ENCODE measurements around the gene FRMD5.

Gene FRMD5

DNA sequence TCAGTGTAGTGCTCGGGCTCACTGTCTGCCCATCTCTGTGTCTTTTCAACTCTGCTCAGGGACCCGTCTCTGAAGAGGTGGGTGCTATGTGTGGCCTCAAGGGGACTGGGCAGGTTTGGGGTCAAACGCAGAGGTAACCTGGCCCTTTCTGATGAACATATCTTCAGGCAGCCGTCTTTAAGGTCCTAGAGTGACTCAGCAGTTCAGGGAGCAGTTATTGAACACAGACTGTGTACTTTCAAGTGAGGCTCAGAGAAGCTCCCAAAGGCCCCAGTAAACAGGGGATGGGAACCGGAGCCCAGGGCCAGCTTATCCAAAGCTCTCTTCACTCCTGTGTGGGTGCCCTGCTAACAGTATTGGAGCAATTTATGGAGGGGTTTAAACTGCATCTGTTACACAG is 295.1 kb downstream of the FRMD5 start:
- no peak overlapping the region for H3K27ac ChIP-seq (ENCODE audit: low read length)

DNA sequence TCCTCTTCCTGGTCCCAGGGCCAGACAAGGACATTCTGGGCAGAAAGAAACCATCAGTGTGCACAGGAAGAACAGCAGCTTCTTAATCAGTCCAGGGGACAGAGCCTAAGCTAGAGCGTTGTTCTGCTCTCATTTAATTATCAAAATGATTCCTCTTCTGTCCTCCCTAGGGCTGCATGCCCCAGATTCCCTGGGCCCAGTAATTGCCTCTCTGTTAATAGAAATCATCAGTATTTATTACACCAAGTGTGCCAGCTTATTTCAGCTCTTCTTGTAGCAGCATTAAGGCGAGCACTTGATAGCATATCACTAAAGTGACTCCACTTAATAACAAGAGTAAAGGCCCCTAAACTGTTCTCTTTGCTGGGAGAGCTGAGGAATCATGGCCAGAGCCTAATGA is 296.2 kb downstream of the FRMD5 start:
- Histone ChIP-seq H2AFZ (ENCODE audit: low read depth, low read length) (no peak overlapping the region), H3K79me2 (ENCODE audit: insufficient read depth, low read length) (no peaks in the 10 kb centered on the region), H3K36me3 (ENCODE audit: insufficient read depth, low read length) (no peaks in the 10 kb centered on the region), H3K4me1 (ENCODE audit: insufficient read depth, low read length) (no peaks in the 10 kb centered on the region), H3K9ac (ENCODE audit: low read depth, low read length) (no peak overlapping the region), H3K4me2 (ENCODE audit: insufficient read depth, low read length) (no peak overlapping the region), H3K27ac (ENCODE audit: low read length) (no peak overlapping the region), H3K9me3 (ENCODE audit: insufficient read depth, low read length, severe bottlenecking) (no peaks in the 10 kb centered on the region), H4K20me1 (ENCODE audit: insufficient read depth, low read length) (no peaks in the 10 kb centered on the region), H3K4me3 (ENCODE audit: low read depth in 1 of 2, low read length in 2 of 2) (no peak overlapping the region), H3K27me3 (ENCODE audit: insufficient read depth, low read length, poor library complexity) (no peaks in the 10 kb centered on the region)
- no peak for TF ChIP-seq EZH2 (IDR thresholded peaks at IDR 0.05; ENCODE audit: borderline replicate concordance, low read depth, low read length, severe bottlenecking)
- TF ChIP-seq, protein P1, sequence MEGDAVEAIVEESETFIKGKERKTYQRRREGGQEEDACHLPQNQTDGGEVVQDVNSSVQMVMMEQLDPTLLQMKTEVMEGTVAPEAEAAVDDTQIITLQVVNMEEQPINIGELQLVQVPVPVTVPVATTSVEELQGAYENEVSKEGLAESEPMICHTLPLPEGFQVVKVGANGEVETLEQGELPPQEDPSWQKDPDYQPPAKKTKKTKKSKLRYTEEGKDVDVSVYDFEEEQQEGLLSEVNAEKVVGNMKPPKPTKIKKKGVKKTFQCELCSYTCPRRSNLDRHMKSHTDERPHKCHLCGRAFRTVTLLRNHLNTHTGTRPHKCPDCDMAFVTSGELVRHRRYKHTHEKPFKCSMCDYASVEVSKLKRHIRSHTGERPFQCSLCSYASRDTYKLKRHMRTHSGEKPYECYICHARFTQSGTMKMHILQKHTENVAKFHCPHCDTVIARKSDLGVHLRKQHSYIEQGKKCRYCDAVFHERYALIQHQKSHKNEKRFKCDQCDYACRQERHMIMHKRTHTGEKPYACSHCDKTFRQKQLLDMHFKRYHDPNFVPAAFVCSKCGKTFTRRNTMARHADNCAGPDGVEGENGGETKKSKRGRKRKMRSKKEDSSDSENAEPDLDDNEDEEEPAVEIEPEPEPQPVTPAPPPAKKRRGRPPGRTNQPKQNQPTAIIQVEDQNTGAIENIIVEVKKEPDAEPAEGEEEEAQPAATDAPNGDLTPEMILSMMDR (IDR thresholded peaks at IDR 0.05; ENCODE audit: borderline replicate concordance, extremely low read depth, low read length, poor library complexity, severe bottlenecking), result no peak
- DNase-seq (no peak), ATAC-seq (ENCODE audit: insufficient read depth, low read depth) (no peak)

More for the DNA sequence above, 295.1 kb downstream of the FRMD5 start:
- no peak for TF ChIP-seq EZH2 (IDR thresholded peaks at IDR 0.05; ENCODE audit: borderline replicate concordance, low read depth, low read length, severe bottlenecking)
- TF ChIP-seq, protein P1 (IDR thresholded peaks at IDR 0.05; ENCODE audit: borderline replicate concordance, extremely low read depth, low read length, poor library complexity, severe bottlenecking), result no peak
- Histone ChIP-seq H3K4me1 (ENCODE audit: insufficient read depth, low read length) (no peaks in the 10 kb centered on the region), H3K9ac (ENCODE audit: low read depth, low read length) (no peak overlapping the region), H3K36me3 (ENCODE audit: insufficient read depth, low read length) (no peaks in the 10 kb centered on the region), H3K27me3 (ENCODE audit: insufficient read depth, low read length, poor library complexity) (no peaks in the 10 kb centered on the region), H3K9me3 (ENCODE audit: insufficient read depth, low read length, severe bottlenecking) (no peaks in the 10 kb centered on the region), H3K4me3 (ENCODE audit: low read depth in 1 of 2, low read length in 2 of 2) (no peak overlapping the region), H2AFZ (ENCODE audit: low read depth, low read length) (no peak overlapping the region), H4K20me1 (ENCODE audit: insufficient read depth, low read length) (no peaks in the 10 kb centered on the region), H3K79me2 (ENCODE audit: insufficient read depth, low read length) (no peaks in the 10 kb centered on the region), H3K4me2 (ENCODE audit: insufficient read depth, low read length) (no peak overlapping the region)
- ATAC-seq (ENCODE audit: insufficient read depth, low read depth), result no peak
- DNase-seq, result no peak

DNA sequence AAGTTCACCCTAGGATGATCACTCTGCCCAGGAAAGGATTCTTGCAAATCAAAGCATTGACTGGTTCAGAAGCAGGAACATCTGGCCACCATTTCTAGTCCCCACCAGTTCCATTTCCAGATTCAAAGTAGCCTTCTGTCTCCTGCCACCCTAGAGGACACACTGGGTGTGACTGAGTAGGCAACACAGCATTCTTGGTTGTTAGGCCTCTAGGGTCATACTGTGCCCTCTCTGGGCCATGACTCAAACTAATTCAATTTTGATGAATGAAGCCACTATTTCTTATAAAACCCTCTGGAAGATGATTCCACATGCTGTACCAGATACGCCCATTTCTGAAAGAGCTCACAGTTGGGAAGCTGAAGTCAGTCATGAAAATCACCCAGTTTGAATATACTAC is 298.5 kb downstream of the FRMD5 start:
- TF ChIP-seq, protein P1 (IDR thresholded peaks at IDR 0.05; ENCODE audit: borderline replicate concordance, extremely low read depth, low read length, poor library complexity, severe bottlenecking), result no peak
- TF ChIP-seq EZH2 (IDR thresholded peaks at IDR 0.05; ENCODE audit: borderline replicate concordance, low read depth, low read length, severe bottlenecking), result no peak
- Histone ChIP-seq H3K27ac (ENCODE audit: low read length) (no peak overlapping the region), H3K9me3 (ENCODE audit: insufficient read depth, low read length, severe bottlenecking) (no peaks in the 10 kb centered on the region), H3K4me3 (ENCODE audit: low read depth in 1 of 2, low read length in 2 of 2) (no peak overlapping the region), H3K4me1 (ENCODE audit: insufficient read depth, low read length) (no peaks in the 10 kb centered on the region), H3K79me2 (ENCODE audit: insufficient read depth, low read length) (no peaks in the 10 kb centered on the region), H4K20me1 (ENCODE audit: insufficient read depth, low read length) (no peaks in the 10 kb centered on the region), H2AFZ (ENCODE audit: low read depth, low read length) (no peak overlapping the region), H3K4me2 (ENCODE audit: insufficient read depth, low read length) (no peak overlapping the region), H3K27me3 (ENCODE audit: insufficient read depth, low read length, poor library complexity) (no peaks in the 10 kb centered on the region), H3K36me3 (ENCODE audit: insufficient read depth, low read length) (no peaks in the 10 kb centered on the region), H3K9ac (ENCODE audit: low read depth, low read length) (no peak overlapping the region)
- DNase-seq, result no peak
- no peak for ATAC-seq (ENCODE audit: insufficient read depth, low read depth)

DNA sequence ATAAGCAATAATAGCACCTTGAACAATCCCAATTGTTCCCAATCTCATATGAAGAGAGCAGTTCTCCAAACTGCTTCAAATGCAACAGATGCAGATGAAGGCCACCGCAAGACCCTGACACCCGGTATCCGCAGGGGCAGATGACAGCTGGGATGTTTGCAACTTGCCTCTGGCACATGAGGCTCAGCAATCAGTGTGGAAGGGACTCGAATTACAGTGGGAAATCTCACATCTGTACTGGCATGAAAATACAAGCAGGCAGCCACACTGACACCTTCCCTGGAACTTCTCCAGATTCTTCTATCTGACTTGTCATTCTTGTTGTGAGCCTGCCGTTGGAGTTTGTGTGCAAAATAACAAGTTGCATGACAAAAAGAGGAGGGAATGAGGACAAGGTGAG is 299.5 kb downstream of the FRMD5 start:
- no peaks in the 10 kb centered on the region for H3K4me1 ChIP-seq (ENCODE audit: insufficient read depth, low read length)
- no peak overlapping the region for H2AFZ ChIP-seq (ENCODE audit: low read depth, low read length)
- no peaks in the 10 kb centered on the region for H3K9me3 ChIP-seq (ENCODE audit: insufficient read depth, low read length, severe bottlenecking)
- DNase-seq (no peak), ATAC-seq (ENCODE audit: insufficient read depth, low read depth) (no peak)
- no peak for TF ChIP-seq EZH2 (IDR thresholded peaks at IDR 0.05; ENCODE audit: borderline replicate concordance, low read depth, low read length, severe bottlenecking)
- TF ChIP-seq, protein P1 (IDR thresholded peaks at IDR 0.05; ENCODE audit: borderline replicate concordance, extremely low read depth, low read length, poor library complexity, severe bottlenecking), result no peak
- no peak overlapping the region for H3K9ac ChIP-seq (ENCODE audit: low read depth, low read length)
- H3K4me2 ChIP-seq (ENCODE audit: insufficient read depth, low read length), result no peak overlapping the region
- H3K4me3 ChIP-seq (ENCODE audit: low read depth in 1 of 2, low read length in 2 of 2), result no peak overlapping the region
- no peaks in the 10 kb centered on the region for H3K79me2 ChIP-seq (ENCODE audit: insufficient read depth, low read length)
- no peak overlapping the region for H3K27ac ChIP-seq (ENCODE audit: low read length)
- H4K20me1 ChIP-seq (ENCODE audit: insufficient read depth, low read length), result no peaks in the 10 kb centered on the region
- no peaks in the 10 kb centered on the region for H3K27me3 ChIP-seq (ENCODE audit: insufficient read depth, low read length, poor library complexity)
- H3K36me3 ChIP-seq (ENCODE audit: insufficient read depth, low read length), result no peaks in the 10 kb centered on the region
